Endothelial cell (in vitro differentiated cells): ENCODE measurements around the gene PAPPA. TPM values are rescaled to one million over a fixed set of nuclear protein-coding genes. Genes with fewer than 3 reads are reported as not detected.

ENCODE experiments used
- DNase-seq: peaks from one replicate; pipeline ENCODE4 v3.0.0; 2021; ENCODE audit warnings: low spot score
- H3K27ac Mint-ChIP-seq: one replicate; pipeline ENCODE4 v1.8.0; 2021; ENCODE audit warnings: mixed read lengths, inconsistent platforms; ENCODE audit not compliant: unreplicated experiment
- H3K27me3 Mint-ChIP-seq: one replicate; pipeline ENCODE4 v1.8.0; 2021; ENCODE audit warnings: mild to moderate bottlenecking, moderate library complexity, mixed read lengths, inconsistent platforms; ENCODE audit not compliant: unreplicated experiment
- H3K36me3 Mint-ChIP-seq: one replicate; pipeline ENCODE4 v1.8.0; 2021; ENCODE audit warnings: mild to moderate bottlenecking, low read depth, mixed read lengths, inconsistent platforms; ENCODE audit not compliant: unreplicated experiment
- H3K4me1 Mint-ChIP-seq: one replicate; pipeline ENCODE4 v1.8.0; 2021; ENCODE audit warnings: mild to moderate bottlenecking, mixed read lengths, inconsistent platforms; ENCODE audit not compliant: unreplicated experiment
- H3K4me3 Mint-ChIP-seq: one replicate; pipeline ENCODE4 v1.8.0; 2021; ENCODE audit warnings: mild to moderate bottlenecking, mixed read lengths, inconsistent platforms; ENCODE audit not compliant: unreplicated experiment
- H3K9me3 Mint-ChIP-seq: one replicate; pipeline ENCODE4 v1.8.0; 2021; ENCODE audit warnings: mixed read lengths, inconsistent platforms; ENCODE audit not compliant: unreplicated experiment
- CTCF ChIP-seq: fragments of 200-600 bp; sonication (generic); IDR thresholded peaks from one replicate; pipeline ENCODE4 v1.5.0; 2021; ENCODE audit warnings: antibody characterized with exemption; ENCODE audit not compliant: unreplicated experiment
- total RNA-seq: library from RNA; stranded (reverse); fragmentation: NEBNext Ultra II Directional; extraction: Animal tissue kit (Norgen Biotek cat#: 25700); gene quantifications from one replicate; pipeline ENCODE4 v1.2.1, GENCODE V29; 2021; ENCODE audit not compliant: unreplicated experiment

The PAPPA gene
- total RNA-seq, 1 donor from 2014 or later, result 1.4 TPM

GRCh38 chr9:116298878-116299391 lies 145.3 kb downstream of the PAPPA start:
- no peaks in the 10 kb centered on the region for H3K36me3 Mint-ChIP-seq
- no peak for TF ChIP-seq CTCF
- no peak for DNase-seq
- no peak overlapping the region for H3K4me3 Mint-ChIP-seq
- no peaks in the 10 kb centered on the region for H3K27me3 Mint-ChIP-seq
- peaks cover 3% of the 10 kb centered on the region for H3K4me1 Mint-ChIP-seq
- H3K9me3 Mint-ChIP-seq, result no peaks in the 10 kb centered on the region
- H3K27ac Mint-ChIP-seq, result no peak overlapping the region

- H3K27me3 Mint-ChIP-seq, result no peaks in the 10 kb centered on the region
- H3K4me3 Mint-ChIP-seq, result no peak overlapping the region
- H3K9me3 Mint-ChIP-seq, result no peaks in the 10 kb centered on the region
- H3K4me1 Mint-ChIP-seq, result peaks cover 3% of the 10 kb centered on the region
- no peak for TF ChIP-seq CTCF
- H3K27ac Mint-ChIP-seq, result no peak overlapping the region
- no peak for DNase-seq
- H3K36me3 Mint-ChIP-seq, result no peaks in the 10 kb centered on the region
Measured at GRCh38 chr9:116300360-116300870, 146.8 kb downstream of the PAPPA start.

GRCh38 chr9:116303270-116303669 lies 149.7 kb downstream of the PAPPA start:
- Mint-ChIP-seq H3K27ac (no peak overlapping the region), H3K4me1 (peaks cover 3% of the 10 kb centered on the region), H3K36me3 (no peaks in the 10 kb centered on the region), H3K9me3 (no peaks in the 10 kb centered on the region), H3K4me3 (no peak overlapping the region), H3K27me3 (no peaks in the 10 kb centered on the region)
- DNase-seq, result no peak
- TF ChIP-seq CTCF, result no peak

- TF ChIP-seq CTCF, result no peak
- H3K27me3 Mint-ChIP-seq, result no peaks in the 10 kb centered on the region
- H3K27ac Mint-ChIP-seq, result no peak overlapping the region
- DNase-seq, result no peak
- no peaks in the 10 kb centered on the region for H3K9me3 Mint-ChIP-seq
- H3K4me1 Mint-ChIP-seq, result peaks cover 3% of the 10 kb centered on the region
- no peak overlapping the region for H3K4me3 Mint-ChIP-seq
- H3K36me3 Mint-ChIP-seq, result no peaks in the 10 kb centered on the region
Measured at GRCh38 chr9:116303886-116304538, 150.4 kb downstream of the PAPPA start.

- Mint-ChIP-seq H3K9me3 (no peaks in the 10 kb centered on the region), H3K27me3 (no peaks in the 10 kb centered on the region), H3K4me3 (no peak overlapping the region), H3K36me3 (no peaks in the 10 kb centered on the region), H3K27ac (no peak overlapping the region), H3K4me1 (peaks cover 3% of the 10 kb centered on the region)
- DNase-seq, result no peak
- no peak for TF ChIP-seq CTCF
Measured at GRCh38 chr9:116304761-116305160, 151.2 kb downstream of the PAPPA start.
